ENCODE results near the gene CMPK1. TPM values are rescaled to one million over a fixed set of nuclear protein-coding genes. Genes with fewer than 3 reads are reported as not detected.

Gene CMPK1, protein sequence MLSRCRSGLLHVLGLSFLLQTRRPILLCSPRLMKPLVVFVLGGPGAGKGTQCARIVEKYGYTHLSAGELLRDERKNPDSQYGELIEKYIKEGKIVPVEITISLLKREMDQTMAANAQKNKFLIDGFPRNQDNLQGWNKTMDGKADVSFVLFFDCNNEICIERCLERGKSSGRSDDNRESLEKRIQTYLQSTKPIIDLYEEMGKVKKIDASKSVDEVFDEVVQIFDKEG
- polyA plus RNA-seq = 104 and 112 TPM in 2 replicates

GRCh38 chr1:47333578-47333921 is at the start of gene CMPK1:
Gene CMPK1, plus strand, starts transcription at chr1:47333790. Its CDS starts 156 bp downstream, at chr1:47333946.

GRCh38 chr1:47313915-47314664 is 19.5 kb upstream of the CMPK1 start, which contains the start of gene STIL:
Gene STIL, minus strand, starts transcription at chr1:47314147. Its CDS starts 3,828 bp downstream, at chr1:47310319.

GRCh38 chr1:47415728-47416318 is 82.2 kb downstream of the CMPK1 start, which contains the start of gene FOXE3:
Gene FOXE3, plus strand, starts transcription at chr1:47416285. Its CDS starts 31 bp downstream, at chr1:47416316.

Other genes starting within 250 kb of the CMPK1 start
- gene CYP4A22, start 196.3 kb upstream of the CMPK1 start, polyA plus RNA-seq = 0.23 TPM in 1 of 2 replicates, not detected in the other
- gene PDZK1IP1, start 143.8 kb upstream of the CMPK1 start, polyA plus RNA-seq = not detected in 2 replicates
- gene TAL1, start 101.6 kb upstream of the CMPK1 start, polyA plus RNA-seq = not detected in 2 replicates
- 1.2 TPM in 1 of 2 replicates, not detected in the other for gene STIL, start 19.6 kb upstream of the CMPK1 start, polyA plus RNA-seq
- gene FOXE3, start 82.5 kb downstream of the CMPK1 start, polyA plus RNA-seq = not detected in 2 replicates
- not detected in 2 replicates for gene FOXD2, start 104.3 kb downstream of the CMPK1 start, polyA plus RNA-seq

Measured in Purkinje cell (primary cell).